ENCODE results near the gene OR10G2.

The OR10G2 gene

GRCh38 chr14:21654215-21654614 is 19.5 kb upstream of the OR10G2 start:
- TF ChIP-seq FOXP2 (optimal IDR thresholded peaks at IDR 0.05; ENCODE audit: borderline replicate concordance, extremely low read depth, extremely low read length, insufficient read depth) = no peak
- no peak for TF ChIP-seq REST (IDR thresholded peaks at IDR 0.05; ENCODE audit: insufficient read depth in 1 of 2, low read depth in 2 of 2, low read length in 2 of 2)
- TF ChIP-seq POLR2AphosphoS5 (IDR thresholded peaks at IDR 0.05; ENCODE audit: low read depth, low read length) = no peak
- TF ChIP-seq TAF1 (IDR thresholded peaks at IDR 0.05; ENCODE audit: borderline replicate concordance, insufficient read depth, low read length) = no peak
- no peak for TF ChIP-seq SIN3A (IDR thresholded peaks at IDR 0.05; ENCODE audit: borderline replicate concordance, insufficient read depth, low read length)

DNA sequence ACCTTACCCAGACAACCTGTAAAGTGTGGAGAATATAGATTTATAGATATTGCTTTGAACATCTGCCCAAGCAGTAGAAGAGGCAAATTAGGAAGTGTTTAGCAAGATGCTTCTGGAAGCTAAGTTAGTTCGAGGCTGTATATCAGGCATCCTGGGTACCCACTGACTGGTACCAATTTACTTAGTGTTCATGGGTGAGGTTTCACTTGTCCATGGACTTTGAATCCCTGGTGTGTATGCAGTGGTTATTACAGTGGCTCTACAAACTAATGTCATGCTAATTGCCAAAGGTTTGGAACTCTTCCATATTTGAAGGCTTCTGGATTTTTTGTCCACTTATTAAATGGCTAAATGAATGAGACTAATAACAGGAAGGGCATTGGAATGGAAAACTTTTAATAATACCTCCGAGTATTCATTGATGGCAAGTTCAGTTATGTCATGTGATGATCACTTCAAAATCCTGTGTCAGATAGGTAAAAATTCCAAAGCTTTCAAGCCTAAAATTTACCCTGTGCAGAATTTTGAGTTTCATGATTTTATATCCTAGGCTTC is 18.7 kb upstream of the OR10G2 start, which contains the start of gene OR4E2:
OR4E2 (plus strand) TSS at position 505 of the 555 bp plus-strand sequence. CDS start 11,248 bp downstream, outside the sequence.
- TF ChIP-seq POLR2AphosphoS5 (IDR thresholded peaks at IDR 0.05; ENCODE audit: low read depth, low read length) (no peak), TAF1 (IDR thresholded peaks at IDR 0.05; ENCODE audit: borderline replicate concordance, insufficient read depth, low read length) (no peak), SIN3A (IDR thresholded peaks at IDR 0.05; ENCODE audit: borderline replicate concordance, insufficient read depth, low read length) (no peak), REST (IDR thresholded peaks at IDR 0.05; ENCODE audit: insufficient read depth in 1 of 2, low read depth in 2 of 2, low read length in 2 of 2) (no peak), FOXP2 (optimal IDR thresholded peaks at IDR 0.05; ENCODE audit: borderline replicate concordance, extremely low read depth, extremely low read length, insufficient read depth) (no peak)

GRCh38 chr14:21652209-21652808 is 17.6 kb upstream of the OR10G2 start:
- no peak for TF ChIP-seq REST (IDR thresholded peaks at IDR 0.05; ENCODE audit: insufficient read depth in 1 of 2, low read depth in 2 of 2, low read length in 2 of 2)
- no peak for TF ChIP-seq POLR2AphosphoS5 (IDR thresholded peaks at IDR 0.05; ENCODE audit: low read depth, low read length)
- no peak for TF ChIP-seq SIN3A (IDR thresholded peaks at IDR 0.05; ENCODE audit: borderline replicate concordance, insufficient read depth, low read length)
- no peak for TF ChIP-seq TAF1 (IDR thresholded peaks at IDR 0.05; ENCODE audit: borderline replicate concordance, insufficient read depth, low read length)
- no peak for TF ChIP-seq FOXP2 (optimal IDR thresholded peaks at IDR 0.05; ENCODE audit: borderline replicate concordance, extremely low read depth, extremely low read length, insufficient read depth)

DNA sequence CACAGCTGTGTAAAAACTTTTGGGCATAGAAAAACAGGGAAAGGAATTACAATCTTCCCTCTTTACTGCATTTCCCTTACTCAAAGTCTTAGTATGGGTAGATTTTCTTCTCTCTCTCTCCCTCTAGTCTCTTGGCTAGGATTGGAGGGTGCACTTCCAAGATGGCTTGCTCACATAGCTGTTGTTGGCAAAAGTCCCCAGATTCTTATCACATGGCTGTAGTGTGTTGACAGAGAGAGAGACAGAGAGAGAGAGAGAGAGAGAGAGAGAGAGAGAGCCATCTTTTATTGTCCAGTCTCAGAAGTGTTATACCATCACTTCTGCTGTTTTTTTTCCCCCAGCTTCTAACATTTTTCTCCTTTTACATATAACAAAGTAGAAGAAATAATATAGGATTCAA is 12.6 kb upstream of the OR10G2 start:
- TF ChIP-seq SIN3A (IDR thresholded peaks at IDR 0.05; ENCODE audit: borderline replicate concordance, insufficient read depth, low read length) (no peak), POLR2AphosphoS5 (IDR thresholded peaks at IDR 0.05; ENCODE audit: low read depth, low read length) (no peak), TAF1 (IDR thresholded peaks at IDR 0.05; ENCODE audit: borderline replicate concordance, insufficient read depth, low read length) (no peak)

GRCh38 chr14:21643407-21643806 is 8.7 kb upstream of the OR10G2 start:
- TF ChIP-seq TAF1 (IDR thresholded peaks at IDR 0.05; ENCODE audit: borderline replicate concordance, insufficient read depth, low read length) = no peak
- no peak for TF ChIP-seq POLR2AphosphoS5 (IDR thresholded peaks at IDR 0.05; ENCODE audit: low read depth, low read length)
- no peak for TF ChIP-seq FOXP2 (optimal IDR thresholded peaks at IDR 0.05; ENCODE audit: borderline replicate concordance, extremely low read depth, extremely low read length, insufficient read depth)
- no peak for TF ChIP-seq SIN3A (IDR thresholded peaks at IDR 0.05; ENCODE audit: borderline replicate concordance, insufficient read depth, low read length)
- TF ChIP-seq REST (IDR thresholded peaks at IDR 0.05; ENCODE audit: insufficient read depth in 1 of 2, low read depth in 2 of 2, low read length in 2 of 2) = no peak

Data from PFSK-1 (cell line).